ENCODE data around the gene ERBB3.
"Not testable (repeated sequence)": the region's sequence is repeated elsewhere in the genome, so short reads cannot be mapped to it uniquely, and the experiment has no call there.

The ERBB3 gene

DNA sequence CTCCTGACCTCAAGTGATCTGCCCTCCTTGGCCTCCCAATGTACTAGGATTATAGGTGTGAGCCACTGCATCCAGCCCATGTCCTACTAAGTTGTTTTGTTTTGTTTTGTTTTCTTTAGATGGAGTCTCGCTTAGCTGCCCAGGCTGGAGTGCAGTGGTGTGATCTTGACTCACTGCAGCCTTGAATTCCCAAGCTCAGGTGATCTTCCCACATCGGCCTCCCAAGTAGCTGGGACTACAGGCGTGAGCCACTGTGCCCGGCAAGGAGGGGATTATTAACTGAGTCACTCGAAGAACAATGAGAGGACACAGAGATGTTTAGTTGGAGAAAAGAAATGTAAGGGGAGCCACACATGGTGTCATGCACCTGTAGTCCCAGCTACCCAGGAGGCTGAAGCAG lies 18.0 kb upstream of the ERBB3 start:
- in situ Hi-C loops (cut with HindIII; ENCODE audit: low sequenced_read_pairs): no loop called here
- TF ChIP-seq, protein P1, sequence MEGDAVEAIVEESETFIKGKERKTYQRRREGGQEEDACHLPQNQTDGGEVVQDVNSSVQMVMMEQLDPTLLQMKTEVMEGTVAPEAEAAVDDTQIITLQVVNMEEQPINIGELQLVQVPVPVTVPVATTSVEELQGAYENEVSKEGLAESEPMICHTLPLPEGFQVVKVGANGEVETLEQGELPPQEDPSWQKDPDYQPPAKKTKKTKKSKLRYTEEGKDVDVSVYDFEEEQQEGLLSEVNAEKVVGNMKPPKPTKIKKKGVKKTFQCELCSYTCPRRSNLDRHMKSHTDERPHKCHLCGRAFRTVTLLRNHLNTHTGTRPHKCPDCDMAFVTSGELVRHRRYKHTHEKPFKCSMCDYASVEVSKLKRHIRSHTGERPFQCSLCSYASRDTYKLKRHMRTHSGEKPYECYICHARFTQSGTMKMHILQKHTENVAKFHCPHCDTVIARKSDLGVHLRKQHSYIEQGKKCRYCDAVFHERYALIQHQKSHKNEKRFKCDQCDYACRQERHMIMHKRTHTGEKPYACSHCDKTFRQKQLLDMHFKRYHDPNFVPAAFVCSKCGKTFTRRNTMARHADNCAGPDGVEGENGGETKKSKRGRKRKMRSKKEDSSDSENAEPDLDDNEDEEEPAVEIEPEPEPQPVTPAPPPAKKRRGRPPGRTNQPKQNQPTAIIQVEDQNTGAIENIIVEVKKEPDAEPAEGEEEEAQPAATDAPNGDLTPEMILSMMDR (IDR thresholded peaks at IDR 0.05; ENCODE audit: low read depth, low read length, missing control alignments): no peak
- DNase-seq (ENCODE audit: low read depth): no peak
- no peak overlapping the region for H3K4me3 ChIP-seq (ENCODE audit: low read depth, low read length)

DNA sequence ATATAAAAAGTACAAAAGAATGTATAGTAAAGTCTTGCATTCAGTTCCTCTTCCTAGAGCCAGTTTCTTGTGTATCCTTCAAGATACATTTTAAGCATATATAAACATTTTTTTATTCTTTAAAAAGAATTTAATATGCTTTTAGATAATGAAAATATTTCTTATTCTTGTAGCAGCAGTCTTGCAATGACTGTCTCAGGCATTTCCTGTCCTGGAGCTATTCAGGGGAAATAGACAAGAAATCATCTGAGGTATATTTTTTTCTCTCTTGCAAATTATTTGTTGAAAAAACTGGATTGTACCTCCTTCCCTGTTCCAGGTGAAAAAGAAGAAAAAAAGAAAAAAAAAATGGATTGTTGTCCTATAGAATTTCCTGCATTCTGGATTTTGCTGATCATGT lies 17.0 kb upstream of the ERBB3 start:
- no peak for DNase-seq (ENCODE audit: low read depth)
- no peak overlapping the region for H3K4me3 ChIP-seq (ENCODE audit: low read depth, low read length)
- in situ Hi-C loops (cut with HindIII; ENCODE audit: low sequenced_read_pairs): no loop called here
- TF ChIP-seq, protein P1 (IDR thresholded peaks at IDR 0.05; ENCODE audit: low read depth, low read length, missing control alignments): no peak

- no peak for DNase-seq (ENCODE audit: low read depth)
- TF ChIP-seq, protein P1 (IDR thresholded peaks at IDR 0.05; ENCODE audit: low read depth, low read length, missing control alignments): no peak
- H3K4me3 ChIP-seq (ENCODE audit: low read depth, low read length): no peak overlapping the region
- in situ Hi-C loops (cut with HindIII; ENCODE audit: low sequenced_read_pairs): no loop called here
Observed at GRCh38 chr12:56071648-56072047, 8.3 kb upstream of the ERBB3 start.

GRCh38 chr12:56074396-56074795 lies 5.6 kb upstream of the ERBB3 start:
- H3K4me3 ChIP-seq (ENCODE audit: low read depth, low read length): no peak overlapping the region
- DNase-seq (ENCODE audit: low read depth): no peak
- TF ChIP-seq, protein P1 (IDR thresholded peaks at IDR 0.05; ENCODE audit: low read depth, low read length, missing control alignments): no peak
- in situ Hi-C loops (cut with HindIII; ENCODE audit: low sequenced_read_pairs): no loop called here

DNA sequence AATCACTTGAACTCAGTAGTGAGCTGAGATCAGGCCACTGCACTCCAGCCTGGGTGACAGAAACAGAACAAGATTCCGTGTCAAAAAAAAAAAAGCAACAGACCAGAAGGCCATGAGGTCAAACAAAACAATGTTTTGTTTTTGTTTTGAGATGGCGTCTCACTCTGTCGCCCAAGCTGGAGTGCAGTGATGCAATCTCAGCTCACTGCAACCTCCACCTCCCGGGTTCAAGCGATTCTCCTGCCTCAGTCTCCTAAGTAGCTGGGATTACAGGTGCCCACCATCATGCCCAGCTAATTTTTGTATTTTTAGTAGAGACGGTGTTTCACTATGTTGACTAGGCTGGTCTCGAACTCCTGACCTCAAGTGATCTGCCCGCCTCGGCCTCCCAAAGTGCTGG lies 2.0 kb upstream of the ERBB3 start:
- in situ Hi-C loops (cut with HindIII; ENCODE audit: low sequenced_read_pairs); DNase-seq (ENCODE audit: low read depth); H3K4me3 ChIP-seq (ENCODE audit: low read depth, low read length): not testable (repeated sequence)

DNA sequence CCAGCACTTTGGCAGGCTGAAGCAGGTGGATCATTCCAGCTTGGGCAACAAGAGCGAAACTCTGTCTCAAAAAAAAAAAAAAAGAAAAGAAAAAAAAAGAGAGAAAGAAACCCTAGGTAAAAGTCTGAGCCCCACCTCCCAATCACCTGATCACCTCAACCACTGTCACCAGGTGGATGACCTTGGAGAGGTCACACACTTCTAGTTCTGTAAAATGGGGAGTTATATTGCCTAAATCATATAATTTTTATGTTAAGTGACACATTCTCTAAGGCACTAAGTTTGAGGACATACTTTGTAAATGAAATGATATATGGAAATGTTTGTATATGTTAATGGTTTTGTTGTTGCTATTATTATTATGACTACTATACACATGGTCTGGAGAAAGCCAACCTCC lies 1.5 kb upstream of the ERBB3 start:
- in situ Hi-C loops (cut with HindIII; ENCODE audit: low sequenced_read_pairs): no loop called here
- H3K4me3 ChIP-seq (ENCODE audit: low read depth, low read length): no peak overlapping the region
- no peak for DNase-seq (ENCODE audit: low read depth)
- TF ChIP-seq, protein P1 (IDR thresholded peaks at IDR 0.05; ENCODE audit: low read depth, low read length, missing control alignments): no peak

- peak; percentile 49 for DNase-seq (ENCODE audit: low read depth)
- TF ChIP-seq, protein P1 (IDR thresholded peaks at IDR 0.05; ENCODE audit: low read depth, low read length, missing control alignments): peak; percentile 86
- in situ Hi-C loops (cut with HindIII; ENCODE audit: low sequenced_read_pairs): no loop called here
- H3K4me3 ChIP-seq (ENCODE audit: low read depth, low read length): peak overlapping the region; percentile 52
Observed at GRCh38 chr12:56078931-56079722, 838 bp upstream of the ERBB3 start.
